CD4-positive, CD25-positive, alpha-beta regulatory T cell (primary cell): ENCODE data around the gene ATP5F1E. TPM values are rescaled to one million over a fixed set of nuclear protein-coding genes. Genes with fewer than 3 reads are reported as not detected.

Source experiments
- ATAC-seq, 2 donors: fragments of 150-1000 bp; cut with Tn5 transposase; one replicate each; pipeline ENCODE4 v1.10.0; 2021; ENCODE audit warnings: low read depth in 2 of 2, moderate number of reproducible peaks in 2 of 2, moderate library complexity in 1 of 2
- DNase-seq, 3 donors: peaks; one replicate each; pipeline versions ENCODE4 v3.0.0 to v3.0.0-alpha.2; 2012 to 2022; ENCODE audit warnings: mixed read lengths in 1 of 3
- H3K27ac ChIP-seq: one replicate; pipeline ENCODE4 v1.7.0; 2013; ENCODE audit warnings: mild to moderate bottlenecking, low read length; ENCODE audit not compliant: insufficient read depth, poor library complexity, severe bottlenecking
- H3K27me3 ChIP-seq: one replicate; pipeline ENCODE4 v1.7.0; 2013; ENCODE audit warnings: low read length; ENCODE audit not compliant: control insufficient read depth, insufficient read depth
- H3K36me3 ChIP-seq: one replicate; pipeline ENCODE4 v1.7.0; 2013; ENCODE audit warnings: mild to moderate bottlenecking, low read length, moderate library complexity; ENCODE audit not compliant: control insufficient read depth, insufficient read depth
- H3K4me1 ChIP-seq: 2 replicates; pipeline ENCODE4 v1.7.0; 2013; ENCODE audit warnings: mild to moderate bottlenecking, low read length; ENCODE audit not compliant: insufficient read depth, control insufficient read depth, poor library complexity, severe bottlenecking
- H3K4me3 ChIP-seq: one replicate; pipeline ENCODE4 v1.7.0; 2013; ENCODE audit warnings: low read depth, mild to moderate bottlenecking, low read length, moderate library complexity
- H3K9me3 ChIP-seq, 2 experiments: 1 replicate in 1 of 2; 2 replicates in 1 of 2; pipeline ENCODE4 v1.7.0; 2013; ENCODE audit warnings: low read length in 2 of 2, mild to moderate bottlenecking in 1 of 2, moderate library complexity in 1 of 2; ENCODE audit not compliant: control insufficient read depth in 2 of 2
- H3K27ac Mint-ChIP-seq, 3 donors: one replicate each; pipeline ENCODE4 v1.8.0; 2020 to 2022; ENCODE audit warnings: mild to moderate bottlenecking in 3 of 3, mixed read lengths in 3 of 3, moderate library complexity in 2 of 3
- H3K27me3 Mint-ChIP-seq: one replicate; pipeline ENCODE4 v1.8.0; 2022; ENCODE audit warnings: mild to moderate bottlenecking, mixed read lengths
- H3K36me3 Mint-ChIP-seq: one replicate; pipeline ENCODE4 v1.8.0; 2020; ENCODE audit warnings: mixed read lengths
- H3K4me1 Mint-ChIP-seq, 4 donors: one replicate each; pipeline ENCODE4 v1.8.0; 2020 to 2022; ENCODE audit warnings: mixed read lengths in 4 of 4, mild to moderate bottlenecking in 1 of 4
- H3K4me3 Mint-ChIP-seq, 4 donors: one replicate each; pipeline ENCODE4 v1.8.0; 2020 to 2022; ENCODE audit warnings: mild to moderate bottlenecking in 4 of 4, mixed read lengths in 4 of 4, moderate library complexity in 3 of 4
- H3K9me3 Mint-ChIP-seq, 7 donors: one replicate each; pipeline ENCODE4 v1.8.0; 2020 to 2022; ENCODE audit warnings: mixed read lengths in 7 of 7, mild to moderate bottlenecking in 3 of 7, moderate library complexity in 2 of 7
- polyA plus RNA-seq, 4 donors: library from polyadenylated mRNA; unstranded; fragments of 300-500 nt; fragmentation: Illumina TruSeq; gene quantifications; one replicate each; pipeline ENCODE4 v1.2.3, GENCODE V29; 2021
- total RNA-seq: library from RNA; stranded (reverse); gene quantifications from one replicate; pipeline ENCODE4 v1.2.3, GENCODE V29; 2022

Gene ATP5F1E
- total and polyA plus RNA-seq, 5 donors from 2014 or later, result 54.9 to 145 (median 89.2) TPM

DNA sequence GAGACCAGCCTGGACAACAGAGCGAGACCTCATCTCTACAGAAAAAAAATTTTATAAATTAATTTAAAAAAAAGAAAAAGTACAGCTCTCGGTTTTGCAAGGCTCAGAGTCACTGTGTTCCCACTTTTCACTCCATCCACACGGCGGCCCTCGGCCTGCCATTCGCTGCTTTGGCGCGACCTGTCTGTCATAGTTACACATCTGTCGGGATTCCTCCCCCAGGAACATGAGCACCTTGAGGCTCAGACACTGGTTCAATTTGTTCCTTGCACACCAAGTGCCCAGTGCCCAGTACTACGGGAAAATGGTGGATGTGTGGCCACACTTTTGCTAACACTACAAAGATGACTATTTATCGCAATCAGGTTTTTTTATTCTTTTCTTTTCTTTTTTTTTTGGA lies 33.5 kb downstream of the ATP5F1E start:
- Histone ChIP-seq H3K36me3 (peaks cover 42% of the 10 kb centered on the region), H3K4me3 (no peak overlapping the region), H3K9me3 (no peaks in the 10 kb centered on the region), H3K27me3 (no peaks in the 10 kb centered on the region), H3K27ac (no peak overlapping the region), H3K4me1 (no peaks in the 10 kb centered on the region)
- DNase-seq (no peak), ATAC-seq (no peak)
- peaks cover 0 to 35% (median 14%) of the 10 kb centered on the region in 4 donors for H3K4me1 Mint-ChIP-seq
- H3K36me3 Mint-ChIP-seq, result peaks cover 23% of the 10 kb centered on the region
- no peak overlapping the region for H3K4me3 Mint-ChIP-seq
- H3K9me3 Mint-ChIP-seq, result no peaks in the 10 kb centered on the region
- H3K27ac Mint-ChIP-seq, result no peak overlapping the region
- no peaks in the 10 kb centered on the region for H3K27me3 Mint-ChIP-seq

- H3K4me1 Mint-ChIP-seq, result peaks cover 0 to 24% (median 6%) of the 10 kb centered on the region in 4 donors
- H3K27ac Mint-ChIP-seq, result peak overlapping the region in 1 of 3 donors; percentile 10
- no peaks in the 10 kb centered on the region for H3K9me3 ChIP-seq
- H3K36me3 Mint-ChIP-seq, result peaks cover 29% of the 10 kb centered on the region
- no peak for DNase-seq
- no peak for ATAC-seq
- no peaks in the 10 kb centered on the region for H3K27me3 ChIP-seq
- no peaks in the 10 kb centered on the region for H3K27me3 Mint-ChIP-seq
- H3K4me1 ChIP-seq, result no peaks in the 10 kb centered on the region
- no peak overlapping the region for H3K27ac ChIP-seq
- no peak overlapping the region for H3K4me3 Mint-ChIP-seq
- H3K9me3 Mint-ChIP-seq, result no peaks in the 10 kb centered on the region
- H3K36me3 ChIP-seq, result peaks cover 56% of the 10 kb centered on the region
- no peak overlapping the region for H3K4me3 ChIP-seq
Observed at GRCh38 chr20:58997141-58997770, 34.9 kb downstream of the ATP5F1E start.

GRCh38 chr20:58996226-58996611 lies 35.9 kb downstream of the ATP5F1E start:
- Mint-ChIP-seq H3K9me3 (no peaks in the 10 kb centered on the region), H3K27ac (no peak overlapping the region), H3K4me1 (peaks cover 0 to 23% (median 7%) of the 10 kb centered on the region in 4 donors), H3K4me3 (peak overlapping the region in 1 of 4 donors; percentile 16), H3K36me3 (peaks cover 36% of the 10 kb centered on the region), H3K27me3 (no peaks in the 10 kb centered on the region)
- H3K27me3 ChIP-seq, result no peaks in the 10 kb centered on the region
- H3K4me1 ChIP-seq, result no peaks in the 10 kb centered on the region
- ATAC-seq (no peak), DNase-seq (no peak)
- no peak overlapping the region for H3K4me3 ChIP-seq
- H3K9me3 ChIP-seq, result no peaks in the 10 kb centered on the region
- H3K36me3 ChIP-seq, result peaks cover 65% of the 10 kb centered on the region
- no peak overlapping the region for H3K27ac ChIP-seq

DNA sequence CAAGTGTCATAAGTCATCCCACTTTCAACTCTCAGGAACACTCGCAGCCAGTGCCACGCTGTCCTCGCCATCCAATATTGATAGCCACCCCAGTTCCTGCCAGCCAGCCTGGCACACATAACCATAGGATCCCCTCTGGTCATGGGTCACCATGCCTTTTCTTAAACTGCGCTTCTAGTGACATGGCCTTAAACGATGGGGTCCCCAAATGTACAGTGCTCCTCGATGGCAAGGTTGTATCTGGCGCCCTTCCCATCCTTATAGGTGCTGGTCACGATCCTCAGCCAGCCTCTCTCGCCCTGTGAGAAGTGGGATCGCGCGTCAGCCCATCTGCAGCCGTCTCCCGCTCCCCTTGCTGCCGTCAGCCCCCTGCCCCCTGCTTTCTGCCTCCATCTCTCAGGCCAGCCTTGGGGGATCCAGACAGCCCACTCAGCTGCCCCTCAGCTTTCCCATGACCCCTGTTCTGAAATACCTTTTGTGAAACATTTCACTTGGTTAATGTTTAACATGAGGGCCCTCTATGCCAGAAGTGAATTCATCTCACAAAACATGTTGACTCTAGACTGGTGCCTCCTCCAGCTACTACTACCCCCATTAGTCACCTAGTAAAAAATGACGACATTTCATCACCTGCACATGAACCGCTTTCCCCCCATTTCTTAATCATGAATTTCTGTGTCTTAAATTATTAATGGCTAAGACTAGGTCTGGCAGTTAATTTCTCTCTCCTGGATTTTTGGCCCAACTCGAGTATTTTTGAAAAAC lies 36.5 kb downstream of the ATP5F1E start:
- H3K4me1 ChIP-seq, result no peaks in the 10 kb centered on the region
- Mint-ChIP-seq H3K4me3 (peak overlapping the region in 1 of 4 donors; percentile 16), H3K27ac (peak overlapping the region; percentile 40 to 81 (median 50)), H3K27me3 (no peaks in the 10 kb centered on the region), H3K4me1 (peaks cover 0 to 23% (median 7%) of the 10 kb centered on the region in 4 donors), H3K36me3 (peaks cover 37% of the 10 kb centered on the region), H3K9me3 (no peaks in the 10 kb centered on the region)
- H3K9me3 ChIP-seq, result no peaks in the 10 kb centered on the region
- H3K27ac ChIP-seq, result no peak overlapping the region
- H3K4me3 ChIP-seq, result no peak overlapping the region
- DNase-seq (no peak), ATAC-seq (no peak)
- no peaks in the 10 kb centered on the region for H3K27me3 ChIP-seq
- peaks cover 71% of the 10 kb centered on the region for H3K36me3 ChIP-seq

- Mint-ChIP-seq H3K27me3 (no peaks in the 10 kb centered on the region), H3K27ac (peak overlapping the region; percentile 50 to 81 (median 79)), H3K4me3 (no peak overlapping the region), H3K9me3 (no peaks in the 10 kb centered on the region), H3K4me1 (peaks cover 0 to 23% (median 7%) of the 10 kb centered on the region in 4 donors), H3K36me3 (peaks cover 40% of the 10 kb centered on the region)
- H3K36me3 ChIP-seq, result peaks cover 78% of the 10 kb centered on the region
- no peaks in the 10 kb centered on the region for H3K9me3 ChIP-seq
- H3K27ac ChIP-seq, result no peak overlapping the region
- DNase-seq (no peak), ATAC-seq (no peak)
- H3K4me3 ChIP-seq, result no peak overlapping the region
- H3K4me1 ChIP-seq, result no peaks in the 10 kb centered on the region
- no peaks in the 10 kb centered on the region for H3K27me3 ChIP-seq
Observed at GRCh38 chr20:58994390-58995159, 37.6 kb downstream of the ATP5F1E start.

DNA sequence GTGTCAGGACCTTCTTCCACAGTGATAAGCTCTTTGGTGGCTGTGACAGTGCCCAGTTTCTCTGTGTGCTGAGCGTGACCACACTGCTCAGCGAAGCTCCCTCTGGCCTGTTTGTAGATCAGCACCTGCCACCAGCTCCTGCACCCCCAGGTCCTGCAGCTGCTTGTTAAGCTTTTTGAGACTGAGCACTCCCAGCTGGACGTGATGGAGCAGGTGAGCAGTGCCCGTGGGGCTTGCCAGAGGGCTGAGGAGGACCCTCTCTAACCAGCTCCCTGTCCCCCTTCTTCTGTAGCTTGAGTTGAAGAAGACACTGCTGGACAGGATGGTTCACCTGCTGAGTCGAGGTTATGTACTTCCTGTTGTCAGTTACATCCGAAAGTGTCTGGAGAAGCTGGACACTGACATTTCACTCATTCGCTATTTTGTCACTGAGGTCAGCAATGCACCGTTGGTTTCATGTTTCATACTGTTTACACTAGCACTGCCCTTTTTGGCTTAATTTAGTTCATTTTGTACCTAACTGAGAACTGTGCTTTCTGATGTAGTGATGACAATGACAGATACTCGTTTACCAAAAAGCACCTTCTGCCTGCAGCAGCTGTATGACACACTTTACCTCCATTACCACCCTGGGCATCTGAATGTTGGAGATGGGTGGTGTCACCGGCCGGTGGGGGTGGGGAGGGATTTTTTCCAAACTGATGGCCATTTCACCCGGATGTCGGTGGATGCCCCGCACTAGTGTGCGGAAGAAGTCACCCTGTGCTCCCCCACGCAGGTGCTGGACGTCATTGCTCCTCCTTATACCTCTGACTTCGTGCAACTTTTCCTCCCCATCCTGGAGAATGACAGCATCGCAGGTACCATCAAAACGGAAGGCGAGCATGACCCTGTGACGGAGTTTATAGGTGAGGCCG lies 38.5 kb downstream of the ATP5F1E start:
- H3K27ac Mint-ChIP-seq, result peak overlapping the region in 1 of 3 donors; percentile 73
- Histone ChIP-seq H3K27ac (no peak overlapping the region), H3K9me3 (no peaks in the 10 kb centered on the region), H3K27me3 (no peaks in the 10 kb centered on the region), H3K4me3 (no peak overlapping the region), H3K4me1 (no peaks in the 10 kb centered on the region), H3K36me3 (peaks cover 88% of the 10 kb centered on the region)
- H3K4me3 Mint-ChIP-seq, result no peak overlapping the region
- H3K27me3 Mint-ChIP-seq, result no peaks in the 10 kb centered on the region
- no peak for ATAC-seq
- peaks cover 0 to 23% (median 7%) of the 10 kb centered on the region in 4 donors for H3K4me1 Mint-ChIP-seq
- no peak for DNase-seq
- peaks cover 47% of the 10 kb centered on the region for H3K36me3 Mint-ChIP-seq
- H3K9me3 Mint-ChIP-seq, result no peaks in the 10 kb centered on the region

GRCh38 chr20:58992911-58993310 lies 39.2 kb downstream of the ATP5F1E start:
- no peak overlapping the region for H3K4me3 ChIP-seq
- no peaks in the 10 kb centered on the region for H3K9me3 Mint-ChIP-seq
- ATAC-seq, result no peak
- H3K27ac ChIP-seq, result no peak overlapping the region
- peaks cover 51% of the 10 kb centered on the region for H3K36me3 Mint-ChIP-seq
- H3K27me3 ChIP-seq, result no peaks in the 10 kb centered on the region
- H3K36me3 ChIP-seq, result peaks cover 92% of the 10 kb centered on the region
- no peak overlapping the region for H3K27ac Mint-ChIP-seq
- no peak overlapping the region for H3K4me3 Mint-ChIP-seq
- no peak for DNase-seq
- no peaks in the 10 kb centered on the region for H3K4me1 ChIP-seq
- H3K27me3 Mint-ChIP-seq, result no peaks in the 10 kb centered on the region
- H3K9me3 ChIP-seq, result no peaks in the 10 kb centered on the region
- peaks cover 0 to 23% (median 7%) of the 10 kb centered on the region in 4 donors for H3K4me1 Mint-ChIP-seq
